Measurements from ENCODE around the gene LUZP1.

DNA sequence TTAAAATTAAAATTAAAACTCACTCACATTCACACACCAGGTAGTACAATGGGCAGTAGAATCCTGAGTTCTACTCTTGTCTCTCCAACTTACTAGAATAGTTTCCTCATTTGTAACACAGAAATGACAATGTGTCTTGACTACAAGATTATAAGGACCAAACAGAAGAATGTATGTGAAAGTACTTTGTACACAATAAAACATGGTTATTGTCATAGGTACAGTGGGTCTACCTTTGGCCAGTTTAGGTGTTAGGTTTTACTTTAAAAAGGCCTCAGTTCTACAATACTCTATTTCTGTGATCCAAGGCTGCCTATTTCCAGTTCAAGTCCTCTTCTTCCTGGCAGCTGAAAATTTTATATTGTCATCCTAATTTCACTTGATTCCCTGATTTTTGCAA is 50.2 kb downstream of the LUZP1 start:
- TF ChIP-seq CTCF (IDR thresholded peaks at IDR 0.05; ENCODE audit: low read depth, low read length): no peak
- no peak for TF ChIP-seq POLR2A (IDR thresholded peaks at IDR 0.05; ENCODE audit: extremely low read depth, insufficient read length)
- TF ChIP-seq MAX (IDR thresholded peaks at IDR 0.05; ENCODE audit: low read depth, low read length): no peak
- TF ChIP-seq MYC (IDR thresholded peaks at IDR 0.05; ENCODE audit: low read depth, low read length): no peak

Measured in NB4 (cell line).